Esophagus muscularis mucosa (tissue), 4 donors: ENCODE data around the gene RIN3.

Experiments used
- CTCF ChIP-seq, 3 experiments: fragments of 200-600 bp in 2 of 3; fragments of 450-650 bp in 1 of 3; sonication (generic) in 2 of 3; IDR thresholded peaks; one replicate each; pipeline ENCODE4 v1.5.1; 2017 to 2019; ENCODE audit warnings: antibody characterized with exemption in 3 of 3, mild to moderate bottlenecking in 2 of 3, moderate library complexity in 1 of 3
- EP300 ChIP-seq: sonication (generic); formaldehyde crosslinking; IDR thresholded peaks from one replicate; pipeline ENCODE4 v1.6.1; 2017; ENCODE audit warnings: antibody characterized with exemption
- POLR2A ChIP-seq: fragments of 450-650 bp; IDR thresholded peaks from one replicate; pipeline ENCODE4 v1.6.1; 2017; ENCODE audit warnings: antibody characterized with exemption, moderate library complexity, mild to moderate bottlenecking, low read depth

- TF ChIP-seq POLR2A (no peak), CTCF (IDR thresholded peaks at IDR 0.05) (no peak), EP300 (no peak)
Observed at GRCh38 chr14:92638904-92639303, 125.3 kb downstream of the RIN3 start.
